Stimulated activated CD8-positive, alpha-beta memory T cell treated with anti-CD3 and anti-CD28 coated beads, Interleukin-15, amount 100 ng/mL, for 1 hour (primary cell): ENCODE measurements around the gene COX15.
"Not testable (repeated sequence)": the region's sequence is repeated elsewhere in the genome, so short reads cannot be mapped to it uniquely, and the experiment has no call there.

Experiments used
- DNase-seq: peaks from one replicate; pipeline ENCODE4 v3.0.0-alpha.2; 2020; ENCODE audit warnings: low read depth

Gene COX15

DNA sequence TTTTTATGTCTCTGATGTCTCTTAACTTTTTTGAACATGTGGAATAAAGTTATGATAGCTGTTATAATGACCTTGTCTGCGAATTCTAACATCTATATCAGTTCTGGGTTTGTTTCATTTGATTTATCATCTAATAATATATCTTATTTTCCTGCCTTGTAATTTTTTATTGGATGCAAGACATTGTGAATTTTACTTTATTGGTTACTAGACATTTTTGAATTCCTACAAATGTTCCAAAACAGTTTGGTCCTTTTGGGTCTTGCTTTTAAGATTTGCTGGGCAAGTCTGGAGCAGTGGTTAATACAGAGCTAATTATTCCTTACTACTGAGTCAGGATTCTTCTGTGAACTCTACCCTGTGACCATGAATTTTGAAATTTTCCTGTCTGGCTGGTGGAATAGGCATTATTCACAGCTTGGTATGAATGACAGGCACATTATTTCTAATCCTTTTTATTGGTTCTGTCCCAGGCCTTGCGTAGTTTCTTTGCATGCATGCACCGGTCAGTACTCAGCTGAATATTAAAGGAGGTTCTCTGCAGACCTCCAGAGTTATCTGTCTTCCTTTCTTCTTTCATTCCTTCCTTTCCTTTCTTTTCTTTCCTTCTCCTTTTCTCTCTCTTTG is 9.1 kb upstream of the COX15 start:
- no peak for DNase-seq

GRCh38 chr10:99740260-99740659 is 8.3 kb upstream of the COX15 start:
- DNase-seq = no peak

- DNase-seq = not testable (repeated sequence)
Observed at GRCh38 chr10:99734111-99734510, 2.2 kb upstream of the COX15 start.

DNA sequence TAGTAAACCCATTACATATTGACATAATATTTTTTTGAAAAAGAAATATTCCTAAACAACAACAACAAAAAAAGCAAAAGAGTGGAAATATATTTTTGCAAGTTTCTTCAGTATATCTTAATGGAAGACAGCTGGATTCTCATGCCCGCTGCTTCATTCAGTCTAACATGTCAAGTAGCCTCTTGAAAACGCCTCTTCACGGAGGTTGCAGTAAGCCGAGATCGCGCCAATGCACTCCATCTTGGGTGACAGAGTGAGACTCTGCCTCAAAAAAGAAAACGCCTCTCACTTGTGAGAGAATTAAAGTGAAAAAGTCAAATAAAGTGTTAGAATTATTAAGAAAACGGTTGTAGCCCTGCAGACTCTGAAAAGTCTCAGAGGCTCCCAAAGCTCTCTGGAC is 1.4 kb upstream of the COX15 start:
- DNase-seq = no peak

GRCh38 chr10:99731306-99732032 is 458 bp downstream of the COX15 start:
- no peak for DNase-seq

GRCh38 chr10:99730026-99730425 is 1.9 kb downstream of the COX15 start:
- DNase-seq = no peak

DNA sequence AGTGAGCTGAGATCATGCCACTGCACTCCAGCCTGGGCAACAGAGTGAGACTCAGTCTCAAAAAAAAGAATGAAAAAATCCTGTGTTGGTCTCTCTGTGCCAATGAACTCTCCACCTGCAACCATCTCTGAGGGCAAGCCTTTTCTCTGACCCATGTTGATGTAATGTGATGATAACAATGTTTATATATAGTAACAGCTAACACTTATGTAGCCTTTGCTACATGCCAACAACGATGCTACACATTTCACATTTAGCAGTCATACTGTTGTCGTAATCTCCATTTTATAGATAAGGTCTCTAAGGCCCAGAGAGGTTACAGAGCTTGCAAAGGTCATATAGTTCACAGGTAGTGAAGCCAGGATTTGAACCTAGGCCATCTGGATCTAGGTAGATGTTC is 11.5 kb downstream of the COX15 start:
- DNase-seq = no peak

GRCh38 chr10:99714446-99714845 is 17.5 kb downstream of the COX15 start:
- no peak for DNase-seq

GRCh38 chr10:99711129-99711719 is 20.7 kb downstream of the COX15 start:
- no peak for DNase-seq

DNA sequence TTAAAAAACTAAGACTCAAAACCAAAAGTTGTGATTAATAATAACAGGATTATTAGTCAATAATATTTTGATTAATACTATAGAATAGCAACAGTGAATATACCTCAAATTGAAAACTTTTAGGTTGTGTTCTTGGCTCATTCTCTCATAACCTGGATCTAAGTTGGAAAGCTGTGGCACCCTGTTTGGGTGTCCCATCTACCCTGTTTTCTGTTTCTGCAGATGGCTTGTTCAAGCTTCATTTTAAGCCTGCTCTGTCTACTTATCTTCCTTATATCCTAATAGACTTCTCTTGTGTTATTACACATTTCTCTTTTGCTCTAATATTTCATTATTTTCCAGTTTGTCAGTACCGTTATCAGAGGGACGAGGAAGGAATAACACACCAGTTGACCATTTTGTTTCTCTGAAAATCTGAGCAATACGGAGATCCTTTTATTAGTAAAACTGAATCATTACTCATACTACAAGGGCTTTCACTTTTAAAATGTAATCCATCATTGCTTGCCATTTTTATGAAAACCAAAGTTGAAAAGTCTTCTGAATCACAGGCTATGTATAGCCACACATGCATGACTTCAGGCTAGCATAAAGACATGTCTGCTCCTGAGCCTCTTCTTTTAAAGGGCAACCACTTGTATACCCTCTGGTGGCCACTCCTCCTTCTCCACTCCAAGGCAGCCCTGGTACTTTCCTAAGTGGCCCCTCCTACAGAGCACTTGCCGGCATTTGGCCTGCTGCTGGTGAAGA is 22.3 kb downstream of the COX15 start:
- no peak for DNase-seq

GRCh38 chr10:99708428-99709012 is 23.4 kb downstream of the COX15 start:
- no peak for DNase-seq

DNA sequence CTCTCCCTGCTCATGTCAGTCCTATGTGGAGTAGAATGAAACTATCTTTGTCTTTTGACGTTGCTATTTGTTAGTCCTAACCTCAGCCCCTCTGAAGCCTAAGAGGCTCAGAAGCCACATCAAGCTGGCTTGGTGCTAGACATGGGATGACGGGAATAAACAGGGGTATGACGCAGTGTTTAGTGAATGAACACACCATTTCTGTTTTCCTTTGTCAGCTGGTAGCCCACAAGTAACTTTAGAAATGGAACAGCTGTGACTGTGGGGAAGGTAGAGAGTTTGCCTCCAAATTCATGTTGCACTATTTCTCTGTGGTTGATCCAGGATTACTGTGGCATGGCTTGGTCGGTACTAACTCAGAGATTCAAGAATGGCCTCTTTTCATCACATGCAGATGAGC is 31.3 kb downstream of the COX15 start:
- no peak for DNase-seq

DNA sequence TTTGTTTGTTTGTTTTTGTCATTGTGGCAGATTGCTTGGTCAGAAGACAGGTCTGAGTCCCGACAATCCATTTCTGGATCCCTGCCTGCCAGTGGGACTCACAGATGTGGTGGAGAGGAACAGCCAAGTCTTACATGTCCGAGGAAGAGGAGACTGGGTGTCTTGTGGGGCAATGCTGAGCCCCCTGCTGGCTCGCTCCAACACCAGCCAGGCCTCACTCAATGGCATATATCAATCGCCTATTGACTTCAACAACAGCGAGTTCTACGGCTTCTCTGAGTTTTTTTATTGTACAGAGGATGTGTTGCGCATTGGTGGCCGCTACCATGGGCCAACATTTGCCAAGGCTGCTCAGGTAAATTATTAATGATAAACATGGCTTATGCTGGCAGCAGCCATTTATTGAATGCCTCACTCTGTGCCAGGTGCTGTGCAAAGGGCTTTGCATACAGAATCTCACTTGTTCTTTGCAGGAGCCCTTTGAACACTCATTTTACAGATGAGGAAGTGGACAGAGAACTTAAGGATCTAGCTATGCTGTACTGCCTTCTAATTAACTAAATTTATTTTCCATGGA is 33.3 kb downstream of the COX15 start:
- DNase-seq = no peak

DNA sequence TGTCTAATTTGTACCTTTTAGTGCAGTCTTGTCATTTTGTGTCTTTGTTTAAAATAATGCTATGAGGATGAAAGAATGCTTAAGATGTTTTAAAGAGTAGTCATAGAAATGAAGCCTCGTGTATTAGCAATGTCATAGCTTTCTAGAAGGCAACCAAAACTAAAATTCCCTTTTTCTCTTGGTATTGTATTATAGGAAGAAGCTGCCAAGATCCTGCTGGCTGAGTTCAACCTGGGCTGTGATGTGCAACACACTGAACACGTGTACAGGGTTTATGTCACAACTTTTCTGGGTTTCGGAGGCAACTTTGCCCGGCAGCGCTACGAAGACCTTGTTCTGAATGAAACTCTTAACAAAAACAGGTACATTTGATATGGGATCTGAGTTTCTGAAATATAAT is 36.2 kb downstream of the COX15 start:
- no peak for DNase-seq

DNA sequence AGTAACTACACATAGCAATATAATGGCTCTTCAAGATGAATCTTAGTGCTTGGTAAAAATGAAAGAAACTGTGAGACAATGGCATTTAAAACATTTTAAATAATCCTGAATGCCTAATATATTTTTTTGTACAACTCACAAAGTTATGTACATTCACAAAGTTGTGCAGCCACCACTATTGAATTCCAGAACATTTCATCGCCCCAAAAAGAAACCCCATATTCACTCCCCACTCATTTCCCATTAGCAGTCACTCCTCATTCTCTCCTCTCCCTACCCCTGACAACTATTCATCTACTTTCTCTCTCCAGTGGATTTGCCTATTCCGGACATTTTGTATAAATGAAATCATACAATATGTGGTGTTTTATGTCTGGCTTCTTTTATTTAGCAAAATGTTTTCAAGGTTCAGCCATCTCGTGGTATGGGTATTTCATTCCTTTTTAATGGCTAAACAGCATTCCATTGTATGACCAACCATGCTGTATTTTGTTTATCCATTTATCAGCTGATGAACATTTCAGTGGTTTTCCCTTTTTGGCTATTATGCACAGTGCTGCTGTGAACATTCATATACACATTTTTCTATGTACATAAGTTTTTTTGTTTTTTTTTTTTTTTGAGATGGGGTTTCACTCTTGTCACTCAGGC is 37.9 kb downstream of the COX15 start:
- no peak for DNase-seq

- no peak for DNase-seq
Observed at GRCh38 chr10:99689461-99689860, 42.5 kb downstream of the COX15 start.

DNA sequence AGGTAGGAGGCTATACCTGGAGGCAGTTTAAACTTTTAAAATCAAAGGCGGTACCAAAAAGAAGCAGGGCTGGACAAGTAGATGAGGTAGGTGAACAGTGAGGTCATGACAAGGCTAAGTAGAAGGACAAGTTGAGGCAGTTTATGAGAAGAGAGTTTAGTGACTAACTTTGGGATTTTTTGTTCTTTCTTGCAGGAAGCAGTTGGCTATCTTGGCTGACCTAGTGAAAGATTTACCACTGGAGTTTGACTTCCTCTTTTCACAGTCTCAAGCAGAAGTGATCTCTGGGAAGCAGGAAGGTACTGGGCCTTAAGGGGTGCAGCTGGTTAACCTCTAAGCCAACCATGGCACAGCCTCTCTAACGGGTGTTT is 46.3 kb downstream of the COX15 start:
- no peak for DNase-seq

GRCh38 chr10:99682752-99683151 is 49.2 kb downstream of the COX15 start:
- DNase-seq = no peak
